Hypothalamus (tissue), 51 donors: ENCODE measurements around the gene NFYC.
"Not testable (repeated sequence)": the region's sequence is repeated elsewhere in the genome, so short reads cannot be mapped to it uniquely, and the experiment has no call there.

Experiments used
- DNase-seq, 51 donors: peaks; one replicate each; lab custom pipeline; 2025; lab: John Stamatoyannopoulos, UW

NFYC gene

GRCh38 chr1:40704817-40705733, 13.6 kb downstream of the NFYC start:
- DNase-seq: no peak

GRCh38 chr1:40706626-40707025, 15.1 kb downstream of the NFYC start:
- DNase-seq: no peak

- DNase-seq: no peak
Observed at GRCh38 chr1:40708750-40709099, 17.2 kb downstream of the NFYC start.

GRCh38 chr1:40709100-40709801, 17.7 kb downstream of the NFYC start:
- DNase-seq: peak in 50 of 51 donors; percentile 4 to 92 (median 68)

GRCh38 chr1:40709802-40710278, 18.3 kb downstream of the NFYC start:
- DNase-seq: peak in 1 of 51 donors; percentile 15

- peak in 10 of 51 donors; percentile 2 to 34 (median 8) for DNase-seq
Observed at GRCh38 chr1:40710581-40711315, 19.2 kb downstream of the NFYC start.

GRCh38 chr1:40711465-40712404, 20.2 kb downstream of the NFYC start:
- DNase-seq: peak in 1 of 51 donors; percentile 2

- DNase-seq: no peak
Observed at GRCh38 chr1:40712405-40712944, 21.0 kb downstream of the NFYC start.

- DNase-seq: no peak
Observed at GRCh38 chr1:40712997-40713396, 21.5 kb downstream of the NFYC start.

- DNase-seq: no peak
Observed at GRCh38 chr1:40715491-40716059, 24.1 kb downstream of the NFYC start.

GRCh38 chr1:40717065-40717464, 25.6 kb downstream of the NFYC start:
- DNase-seq: no peak

- no peak for DNase-seq
Observed at GRCh38 chr1:40717955-40718354, 26.5 kb downstream of the NFYC start.

- DNase-seq: no peak
Observed at GRCh38 chr1:40720493-40720892, 29.0 kb downstream of the NFYC start.

- DNase-seq: no peak
Observed at GRCh38 chr1:40722622-40723021, 31.1 kb downstream of the NFYC start.

GRCh38 chr1:40723196-40723955, 31.9 kb downstream of the NFYC start:
- DNase-seq: no peak

GRCh38 chr1:40727662-40728061, 36.2 kb downstream of the NFYC start:
- DNase-seq: not testable (repeated sequence)

- not testable (repeated sequence) for DNase-seq
Observed at GRCh38 chr1:40729316-40729862, 37.9 kb downstream of the NFYC start.

GRCh38 chr1:40732756-40733301, 41.3 kb downstream of the NFYC start:
- no peak for DNase-seq
